ENCODE data around the gene MLNR. TPM values are rescaled to one million over a fixed set of nuclear protein-coding genes. Genes with fewer than 3 reads are reported as not detected.

The MLNR gene
- total RNA-seq, 1 experiment from 2014 or later: not detected

DNA sequence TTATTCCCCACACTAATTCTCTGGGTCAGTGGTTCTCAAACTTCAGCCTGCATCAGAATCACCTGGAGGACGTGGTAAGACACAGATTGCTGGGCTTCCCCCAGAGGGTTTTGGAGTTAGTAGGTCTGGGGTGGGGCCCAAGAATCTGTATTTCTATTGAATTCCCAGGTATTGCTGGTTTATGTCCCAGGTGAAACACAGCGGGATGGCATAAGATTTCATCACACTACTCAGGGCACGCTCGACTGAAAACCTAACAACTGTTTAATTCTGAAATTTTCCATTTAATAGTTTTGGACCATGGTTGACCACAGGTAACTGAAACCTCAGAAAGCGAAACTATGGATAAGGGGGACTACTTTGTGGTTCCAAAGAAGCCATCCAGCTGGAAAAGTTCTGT is 6.5 kb downstream of the MLNR start:
- DNase-seq (ENCODE audit: low spot score): no peak

DNA sequence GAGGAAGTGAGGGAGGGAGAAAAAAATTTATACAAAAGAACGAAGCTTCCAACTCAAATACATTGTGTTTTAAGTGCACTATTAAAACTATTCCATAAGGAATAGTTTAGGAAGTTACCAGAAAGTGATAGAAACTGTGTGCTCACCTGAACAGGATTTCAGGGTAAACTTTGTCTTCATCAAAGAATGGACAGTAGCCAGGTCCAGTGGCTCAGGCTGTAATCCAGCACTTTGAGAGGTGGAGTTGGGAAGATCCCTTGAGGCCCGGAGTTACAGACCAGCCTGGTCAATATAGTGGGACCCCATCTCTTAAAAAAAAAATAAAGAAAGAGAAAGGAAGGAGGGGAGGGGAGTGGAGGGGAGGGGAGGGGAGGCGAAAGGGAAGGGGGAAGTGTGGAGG is 14.6 kb downstream of the MLNR start:
- no peak for DNase-seq (ENCODE audit: low spot score)

DNA sequence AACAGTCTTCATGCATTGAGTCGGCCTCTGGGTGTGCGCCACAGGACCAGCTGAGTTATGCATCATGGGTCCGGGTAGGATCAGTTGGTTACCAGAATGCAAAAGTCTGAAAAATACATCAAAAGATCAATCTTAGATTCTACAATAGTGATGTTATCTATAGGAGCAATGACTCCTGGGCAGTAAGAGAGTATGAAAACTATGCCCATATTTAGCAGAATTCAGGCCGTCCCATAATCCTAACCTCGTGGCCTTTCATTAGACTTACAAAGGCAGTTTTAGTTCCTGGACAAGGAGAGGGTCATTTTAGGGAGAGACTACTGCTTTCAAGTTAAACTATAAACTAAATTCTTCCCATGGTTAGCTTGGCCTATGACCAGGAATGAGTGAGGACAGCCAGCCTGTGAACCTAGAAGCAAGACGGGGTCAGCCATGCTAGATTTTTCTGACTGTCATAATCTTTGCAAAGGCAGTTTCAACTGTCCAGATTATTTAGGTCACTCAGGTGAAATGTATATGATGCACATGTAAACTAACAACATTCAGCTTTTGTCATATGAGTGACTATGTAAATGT is 15.8 kb downstream of the MLNR start:
- no peak for DNase-seq (ENCODE audit: low spot score)

DNA sequence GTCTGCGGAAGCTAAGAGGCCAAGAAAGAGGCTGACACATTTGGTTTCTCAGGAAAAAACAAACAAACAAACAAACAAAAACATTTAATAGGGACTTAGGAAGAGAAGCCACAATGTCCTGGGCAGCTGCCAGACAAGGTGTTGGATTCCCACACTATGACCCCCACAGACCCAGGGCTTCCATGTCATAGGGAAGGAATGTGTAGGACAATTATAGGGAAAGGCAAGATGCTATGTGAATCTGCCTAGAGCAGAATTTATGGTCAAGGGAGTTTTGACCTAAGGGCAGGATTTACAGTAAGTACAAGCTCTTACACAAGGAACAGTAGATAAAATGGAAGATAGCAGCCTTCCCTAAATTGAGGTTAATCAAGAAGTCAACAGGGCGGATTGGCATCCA is 18.5 kb downstream of the MLNR start:
- no peak for DNase-seq (ENCODE audit: low spot score)

DNA sequence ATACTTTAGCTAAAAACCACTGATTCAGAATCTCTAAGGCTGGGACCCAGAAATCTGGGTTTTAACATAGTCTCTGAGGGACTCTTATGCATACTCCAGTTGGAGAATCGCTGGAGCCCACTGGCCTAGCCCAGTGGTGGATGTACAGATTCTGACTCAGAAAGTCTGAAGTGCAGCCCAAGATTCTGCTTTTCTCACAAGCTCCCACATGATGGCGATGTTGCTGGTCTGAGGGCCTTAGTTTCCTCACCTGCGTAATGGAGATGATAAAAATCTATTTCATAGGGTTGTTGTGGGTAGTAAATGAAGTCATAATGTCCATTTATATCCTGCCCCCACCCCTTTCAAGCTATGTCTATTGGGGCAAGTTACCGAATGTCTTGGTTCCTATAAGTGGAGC is 19.9 kb downstream of the MLNR start:
- DNase-seq (ENCODE audit: low spot score): peak; percentile 8

DNA sequence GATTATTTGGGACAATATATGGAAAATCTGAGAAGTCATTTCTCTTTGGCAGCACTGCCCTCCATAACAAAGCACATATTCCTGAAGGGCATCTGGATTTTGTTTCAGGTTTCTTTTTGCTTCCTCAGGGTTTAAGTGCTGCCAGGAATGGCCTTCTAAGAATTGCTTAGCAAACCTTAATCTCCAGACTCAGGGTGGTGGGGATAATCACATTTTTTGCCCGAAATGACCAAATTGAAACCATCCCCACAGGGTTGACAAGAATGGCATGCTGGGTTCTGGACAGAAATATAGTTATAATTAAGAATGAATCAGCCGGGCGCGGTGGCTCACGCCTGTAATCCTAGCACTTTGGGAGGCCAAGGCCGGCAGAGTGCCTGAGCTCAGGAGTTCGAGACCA is 21.2 kb downstream of the MLNR start:
- no peak for DNase-seq (ENCODE audit: low spot score)

DNA sequence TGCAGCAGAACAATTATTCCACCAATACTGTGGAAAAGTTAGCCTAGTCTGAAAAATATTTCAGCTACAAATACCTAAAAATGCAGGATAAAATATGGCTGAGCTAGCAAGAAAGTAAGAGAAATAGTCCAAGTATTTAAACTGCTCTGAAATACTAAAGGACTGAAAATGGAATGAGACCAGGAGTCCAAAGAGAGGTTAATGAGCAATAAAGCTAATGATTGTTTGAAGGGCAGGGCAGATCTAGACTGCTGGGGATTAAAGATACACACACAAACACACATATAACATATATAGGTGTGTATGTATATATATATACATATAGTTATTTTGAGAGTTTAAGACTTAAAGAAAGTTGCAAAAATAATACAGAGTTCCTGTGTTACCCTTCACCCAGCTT is 25.0 kb downstream of the MLNR start:
- no peak for DNase-seq (ENCODE audit: low spot score)

DNA sequence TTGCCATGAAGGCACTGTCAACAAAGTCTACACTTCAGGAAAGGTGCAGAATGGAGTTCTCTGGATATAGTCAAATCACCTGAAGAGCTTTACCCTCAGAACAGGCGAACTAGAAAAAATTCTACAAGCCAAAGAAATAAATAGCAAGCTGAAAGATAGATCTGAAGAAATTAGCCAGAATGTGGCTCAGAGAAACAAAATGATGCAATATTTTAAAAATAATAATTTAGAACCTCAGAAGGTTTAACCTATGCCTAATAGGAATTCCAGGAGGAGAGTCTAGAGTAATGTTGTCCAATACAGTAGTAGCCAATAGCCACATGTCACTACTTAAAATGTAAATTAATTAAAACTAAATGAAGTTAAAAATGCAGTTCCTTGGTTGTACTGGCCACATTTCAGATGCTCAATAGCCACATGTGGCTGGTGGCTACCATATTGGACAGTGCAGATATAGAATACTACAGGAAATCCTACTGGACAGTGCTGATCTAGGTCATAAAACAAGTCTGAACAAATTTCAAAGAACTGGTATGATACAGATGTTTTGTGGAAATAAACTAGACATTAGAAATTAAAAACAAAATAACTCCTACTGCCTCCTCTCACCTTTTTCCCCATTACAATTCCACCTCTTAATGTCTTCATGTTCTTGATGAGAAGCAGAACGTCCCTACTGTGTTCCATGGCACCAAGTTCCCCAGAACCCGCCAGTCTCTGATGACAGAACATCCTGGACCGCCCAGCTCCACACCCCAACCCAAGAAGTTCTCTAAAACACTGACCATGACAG is 26.9 kb downstream of the MLNR start:
- DNase-seq (ENCODE audit: low spot score): no peak

DNA sequence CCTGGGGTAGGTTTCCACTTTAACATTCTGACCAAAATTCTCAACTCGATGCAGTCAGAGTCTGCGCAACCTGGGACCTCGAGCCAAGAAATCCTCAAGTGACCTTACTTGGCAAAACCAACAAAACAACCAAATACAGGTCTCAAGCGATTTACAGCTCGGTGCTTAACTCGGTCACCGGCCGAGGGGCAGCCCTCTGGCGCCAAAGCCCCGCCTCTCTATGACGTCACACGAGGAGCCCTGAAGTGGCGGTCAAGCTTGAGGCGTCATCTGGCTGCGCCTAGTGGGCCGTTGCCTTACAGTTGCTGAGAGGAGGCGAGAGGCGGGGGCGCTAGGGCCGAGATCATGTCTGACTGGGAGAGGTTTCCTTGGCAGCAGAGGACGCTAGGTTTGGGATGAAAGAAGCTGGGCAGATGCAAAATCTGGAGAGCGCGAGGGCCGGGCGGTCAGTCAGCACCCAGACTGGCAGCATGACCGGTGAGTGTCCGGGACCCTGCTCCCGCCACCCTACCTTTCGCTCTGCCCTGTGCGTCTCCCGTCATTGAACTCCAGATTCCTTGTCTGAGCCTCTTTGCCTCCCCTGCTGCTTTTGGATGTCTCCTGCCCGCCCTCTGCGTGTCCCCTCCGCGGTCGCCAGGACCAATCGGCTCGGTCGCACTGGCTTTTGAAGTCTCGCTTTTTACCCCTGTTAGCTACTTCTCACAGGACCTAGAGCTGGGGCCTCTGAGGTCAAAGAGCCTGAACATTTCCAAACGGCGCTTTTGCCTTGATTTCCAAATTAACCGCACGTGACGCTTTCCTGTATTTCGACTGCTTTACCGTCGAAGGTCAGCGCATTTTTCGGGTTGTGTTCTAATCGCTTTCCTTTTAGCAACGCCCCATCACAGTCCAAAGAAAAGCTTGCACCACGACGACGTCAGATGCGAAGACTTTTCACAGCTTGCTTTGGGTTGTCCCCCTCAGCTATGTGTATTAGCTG is 27.8 kb downstream of the MLNR start, which contains the start of gene CDADC1:
CDADC1 (plus strand) TSS at position 283 of the 979 bp plus-strand sequence; CDS start at position 396, 113 bp downstream.
- peak; percentile 92 for DNase-seq (ENCODE audit: low spot score)

DNA sequence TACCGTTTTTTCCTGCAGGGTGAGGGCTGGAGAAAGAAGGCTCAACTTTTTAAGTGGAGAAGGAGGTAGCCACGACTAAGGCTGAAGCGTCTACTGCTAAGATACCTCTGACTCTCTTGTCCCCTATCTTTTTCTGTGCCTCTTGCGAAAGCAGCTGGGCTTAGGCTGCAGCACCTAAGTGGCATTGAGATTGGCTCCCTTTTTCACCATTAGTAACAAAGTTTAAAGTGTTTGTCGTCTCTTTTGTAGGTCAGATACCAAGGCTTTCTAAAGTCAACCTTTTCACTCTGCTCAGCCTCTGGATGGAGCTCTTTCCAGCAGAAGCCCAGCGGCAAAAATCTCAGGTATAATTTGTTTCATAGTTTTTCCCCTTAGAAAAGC is 28.5 kb downstream of the MLNR start:
- no peak for DNase-seq (ENCODE audit: low spot score)

DNA sequence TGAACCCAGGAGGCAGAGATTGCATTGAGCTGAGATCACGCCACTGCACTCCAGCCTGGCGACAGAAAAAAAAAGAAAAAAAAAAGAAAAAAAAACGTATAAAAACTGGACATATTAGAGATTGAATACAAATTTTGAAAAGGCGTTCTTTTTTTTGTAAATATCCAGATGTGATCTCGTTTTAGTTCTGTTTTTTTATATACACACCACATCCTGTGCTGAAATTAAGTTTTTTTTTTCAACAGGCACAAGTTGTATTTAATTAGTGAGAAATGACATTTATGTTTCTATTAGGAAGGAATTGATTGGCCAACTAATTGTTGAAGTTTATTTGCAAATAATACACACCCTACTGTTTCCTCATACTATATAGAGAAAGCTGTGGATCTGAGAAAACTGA is 31.2 kb downstream of the MLNR start:
- DNase-seq (ENCODE audit: low spot score): no peak

DNA sequence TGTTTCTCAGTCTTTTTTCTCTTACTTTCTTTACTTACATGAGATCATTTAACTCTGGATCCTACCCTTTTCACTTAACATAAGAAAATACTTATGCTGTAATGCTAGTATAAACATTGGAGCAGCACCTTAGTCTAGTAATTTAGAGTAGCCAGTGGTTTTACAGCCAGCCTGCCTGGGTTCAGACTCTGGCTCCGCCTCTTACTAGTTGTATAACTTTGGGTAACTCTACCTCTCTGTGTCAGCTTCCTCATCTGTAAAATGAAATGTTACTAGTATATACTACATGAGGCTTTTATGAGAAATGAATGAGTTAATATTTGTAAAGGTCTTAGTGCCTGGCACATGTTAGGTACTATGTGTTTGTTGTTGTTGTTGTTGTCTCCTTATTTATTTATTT is 33.2 kb downstream of the MLNR start:
- DNase-seq (ENCODE audit: low spot score): no peak

DNA sequence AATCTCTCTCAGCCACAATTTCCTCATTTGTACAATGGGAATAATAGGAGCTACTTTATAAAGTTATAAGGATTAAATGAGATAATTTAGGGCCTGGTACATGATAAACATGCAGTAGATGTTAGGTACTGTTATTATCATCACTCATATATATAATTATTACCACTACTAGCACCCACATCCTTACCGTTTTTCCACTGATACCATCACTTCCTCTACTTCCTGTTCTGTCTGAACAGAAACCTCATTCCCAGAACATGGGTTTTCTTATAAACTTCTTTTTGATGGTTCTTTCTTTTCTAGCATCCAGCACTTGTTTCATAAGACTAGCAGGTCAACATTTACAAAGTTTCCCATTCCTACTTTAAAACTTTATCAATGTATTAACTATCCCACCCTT is 33.9 kb downstream of the MLNR start:
- DNase-seq (ENCODE audit: low spot score): no peak

DNA sequence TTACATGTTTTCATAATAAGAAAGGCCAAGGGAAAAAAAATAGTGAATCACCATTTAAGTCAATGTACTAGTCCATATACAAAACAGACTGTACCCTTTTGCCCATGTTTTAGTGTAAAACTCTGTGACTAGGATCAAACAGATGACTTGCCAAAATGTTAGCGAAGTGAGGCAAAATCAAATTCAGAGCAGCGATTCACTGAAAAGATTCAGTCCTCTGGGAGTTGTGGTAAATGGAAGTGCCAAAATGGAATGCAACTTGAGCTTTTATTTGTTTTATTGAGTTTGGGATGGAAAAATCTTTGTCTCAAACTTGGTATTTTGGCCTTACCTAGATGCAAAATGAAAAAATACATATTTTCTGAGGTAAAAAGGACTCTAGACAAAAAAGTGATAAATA is 36.7 kb downstream of the MLNR start:
- no peak for DNase-seq (ENCODE audit: low spot score)

DNA sequence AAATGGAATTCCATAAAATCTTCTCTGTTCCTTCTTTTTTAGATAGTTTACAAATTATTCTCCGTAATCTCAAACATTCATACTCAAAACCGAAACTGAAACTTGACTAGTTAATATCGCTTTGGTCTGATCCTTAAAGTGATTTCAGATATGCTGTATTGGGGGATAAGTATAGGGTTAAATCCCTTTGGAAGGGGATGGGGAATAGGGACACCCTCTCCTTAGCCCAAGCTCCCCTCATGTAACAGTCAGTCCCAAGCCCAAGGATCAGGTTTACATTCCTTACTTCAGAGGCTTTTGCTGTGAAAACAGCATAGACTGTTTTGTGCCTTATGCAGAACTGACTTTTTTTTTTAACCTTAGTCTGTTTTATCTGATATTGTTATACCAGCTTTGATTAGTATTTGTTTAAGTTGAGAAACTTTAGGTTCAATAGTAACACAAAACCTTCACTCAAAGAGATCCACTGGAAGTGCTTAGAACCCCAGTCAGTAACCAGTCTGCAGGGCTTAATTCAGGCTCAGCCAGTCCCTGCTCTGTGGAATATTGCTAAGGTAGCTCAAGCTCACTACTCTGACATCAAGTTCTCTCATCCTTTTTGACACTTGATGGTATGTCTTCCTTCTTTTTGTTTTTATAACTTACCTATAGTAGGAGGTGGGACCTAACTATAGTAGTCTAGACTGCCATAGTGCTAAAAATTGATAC is 38.1 kb downstream of the MLNR start:
- DNase-seq (ENCODE audit: low spot score): no peak

DNA sequence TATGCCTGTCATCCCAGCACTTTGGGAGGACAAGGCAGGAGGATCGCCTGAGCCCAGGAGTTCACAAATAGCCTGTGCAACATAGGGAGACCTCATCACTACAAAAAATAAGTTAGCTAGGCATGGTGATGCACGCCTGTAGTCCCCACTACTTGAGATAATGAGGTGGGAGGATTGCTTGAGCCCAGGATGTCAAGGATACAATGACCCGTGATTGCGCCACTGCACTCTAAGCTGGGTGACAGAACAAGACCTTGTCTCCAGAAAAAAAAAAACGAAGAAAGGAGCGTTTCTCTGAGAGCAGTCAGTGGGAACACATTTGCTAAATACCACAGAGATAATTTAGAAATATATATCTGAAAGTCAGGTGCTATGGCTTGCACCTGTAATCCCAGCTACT is 39.4 kb downstream of the MLNR start:
- DNase-seq (ENCODE audit: low spot score): no peak

DNA sequence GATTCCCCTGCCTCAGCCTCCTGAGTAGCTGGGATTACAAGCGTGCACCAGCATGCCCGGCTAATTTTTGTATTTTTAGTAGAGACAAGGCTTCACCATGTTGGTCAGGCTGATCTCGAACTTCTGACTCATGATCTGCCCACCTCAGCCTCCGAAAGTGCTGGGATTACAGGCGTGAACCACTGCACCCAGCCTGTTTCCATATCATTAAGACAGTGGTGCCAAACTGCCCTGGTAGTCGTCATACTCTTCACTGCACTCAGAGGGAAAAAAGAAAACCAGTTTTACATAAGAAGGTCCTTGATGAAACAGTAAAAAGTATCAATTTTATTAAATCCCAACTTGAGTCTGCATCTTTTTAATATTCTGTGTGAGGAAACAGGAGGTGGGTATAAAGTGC is 42.5 kb downstream of the MLNR start:
- no peak for DNase-seq (ENCODE audit: low spot score)

DNA sequence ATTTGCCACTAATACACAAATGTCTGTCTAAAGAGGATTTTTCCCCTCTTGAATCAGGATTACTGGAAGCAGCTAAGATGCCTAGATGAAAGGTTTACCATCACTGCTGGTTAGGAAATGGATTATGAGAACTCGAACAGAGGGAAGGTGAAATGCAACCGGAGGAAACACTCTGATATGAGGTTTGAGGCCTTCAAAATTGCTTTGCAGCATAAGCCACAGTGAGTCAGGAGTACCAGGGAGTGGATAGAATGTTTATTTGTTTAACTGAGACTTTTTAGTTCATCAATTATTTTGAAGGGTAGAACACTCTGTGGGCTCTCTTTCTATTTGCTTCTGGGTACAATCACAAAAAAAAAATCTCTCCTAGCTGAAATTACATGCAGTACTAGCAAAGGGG is 45.7 kb downstream of the MLNR start:
- DNase-seq (ENCODE audit: low spot score): no peak

DNA sequence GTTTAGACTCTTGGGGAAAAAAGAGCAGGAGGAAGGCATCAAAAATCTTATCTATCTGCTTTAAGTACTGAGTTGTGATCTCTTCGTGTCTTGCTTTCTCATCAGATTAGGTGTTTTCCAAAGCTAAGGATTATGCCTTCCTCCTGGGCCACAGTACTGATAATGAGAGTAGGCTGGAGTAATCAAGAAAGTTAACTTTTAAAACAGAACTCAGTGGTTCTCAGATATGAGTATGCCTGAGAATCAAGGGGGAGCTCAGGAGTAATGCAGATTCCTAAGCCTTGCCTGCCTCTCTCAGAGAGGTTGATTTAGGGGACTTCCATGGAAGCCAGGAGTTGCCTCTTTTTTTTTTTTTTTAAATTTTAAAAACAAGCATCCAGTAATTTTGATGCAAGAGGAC is 51.1 kb downstream of the MLNR start:
- DNase-seq (ENCODE audit: low spot score): no peak

Data from A172 (cell line).